ENCODE data around the gene IFNAR2.

DNA sequence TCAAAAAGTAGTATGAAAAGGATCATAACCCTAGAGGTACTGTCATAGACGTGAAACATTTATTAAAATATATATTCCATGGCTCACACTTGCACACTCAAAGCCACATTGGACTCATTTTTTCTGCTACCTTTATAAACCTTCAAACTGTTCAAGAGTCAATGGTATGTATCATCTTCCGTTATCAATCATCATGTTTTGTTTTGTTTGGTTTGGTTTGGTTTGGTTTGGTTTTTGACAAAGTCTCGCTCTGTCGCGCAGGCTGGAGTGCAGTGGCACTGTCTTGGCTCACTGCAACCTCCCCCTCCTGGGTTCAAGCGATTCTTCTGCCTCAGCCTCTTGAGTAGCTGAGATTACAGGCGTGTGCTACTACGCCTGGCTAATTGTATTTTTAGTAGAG, 1.8 kb downstream of the IFNAR2 start:
- TF ChIP-seq, protein P1, sequence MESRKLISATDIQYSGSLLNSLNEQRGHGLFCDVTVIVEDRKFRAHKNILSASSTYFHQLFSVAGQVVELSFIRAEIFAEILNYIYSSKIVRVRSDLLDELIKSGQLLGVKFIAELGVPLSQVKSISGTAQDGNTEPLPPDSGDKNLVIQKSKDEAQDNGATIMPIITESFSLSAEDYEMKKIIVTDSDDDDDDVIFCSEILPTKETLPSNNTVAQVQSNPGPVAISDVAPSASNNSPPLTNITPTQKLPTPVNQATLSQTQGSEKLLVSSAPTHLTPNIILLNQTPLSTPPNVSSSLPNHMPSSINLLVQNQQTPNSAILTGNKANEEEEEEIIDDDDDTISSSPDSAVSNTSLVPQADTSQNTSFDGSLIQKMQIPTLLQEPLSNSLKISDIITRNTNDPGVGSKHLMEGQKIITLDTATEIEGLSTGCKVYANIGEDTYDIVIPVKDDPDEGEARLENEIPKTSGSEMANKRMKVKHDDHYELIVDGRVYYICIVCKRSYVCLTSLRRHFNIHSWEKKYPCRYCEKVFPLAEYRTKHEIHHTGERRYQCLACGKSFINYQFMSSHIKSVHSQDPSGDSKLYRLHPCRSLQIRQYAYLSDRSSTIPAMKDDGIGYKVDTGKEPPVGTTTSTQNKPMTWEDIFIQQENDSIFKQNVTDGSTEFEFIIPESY (IDR thresholded peaks at IDR 0.05; ENCODE audit: borderline replicate concordance, low read depth), result no peak
- TF ChIP-seq JUND (IDR thresholded peaks at IDR 0.05) (no peak), POLR2AphosphoS5 (IDR thresholded peaks at IDR 0.05; ENCODE audit: low read depth, low read length) (no peak), TEAD4 (IDR thresholded peaks at IDR 0.05; ENCODE audit: borderline replicate concordance, insufficient read depth) (no peak), EP300 (IDR thresholded peaks at IDR 0.05; ENCODE audit: borderline replicate concordance in 1 of 2, low read depth in 1 of 2, low read length in 1 of 2) (no peak), RAD21 (IDR thresholded peaks at IDR 0.05; ENCODE audit: low read length) (no peak), SIN3A (IDR thresholded peaks at IDR 0.05; ENCODE audit: borderline replicate concordance, low read depth, low read length) (no peak), SMC3 (IDR thresholded peaks at IDR 0.05; ENCODE audit: low read depth, low read length) (no peak), YY1 (IDR thresholded peaks at IDR 0.05; ENCODE audit: low read depth) (no peak)
- TF ChIP-seq, protein P2, sequence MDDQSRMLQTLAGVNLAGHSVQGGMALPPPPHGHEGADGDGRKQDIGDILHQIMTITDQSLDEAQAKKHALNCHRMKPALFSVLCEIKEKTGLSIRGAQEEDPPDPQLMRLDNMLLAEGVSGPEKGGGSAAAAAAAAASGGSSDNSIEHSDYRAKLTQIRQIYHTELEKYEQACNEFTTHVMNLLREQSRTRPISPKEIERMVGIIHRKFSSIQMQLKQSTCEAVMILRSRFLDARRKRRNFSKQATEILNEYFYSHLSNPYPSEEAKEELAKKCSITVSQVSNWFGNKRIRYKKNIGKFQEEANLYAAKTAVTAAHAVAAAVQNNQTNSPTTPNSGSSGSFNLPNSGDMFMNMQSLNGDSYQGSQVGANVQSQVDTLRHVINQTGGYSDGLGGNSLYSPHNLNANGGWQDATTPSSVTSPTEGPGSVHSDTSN (IDR thresholded peaks at IDR 0.05), result no peak
- TF ChIP-seq, protein P3, sequence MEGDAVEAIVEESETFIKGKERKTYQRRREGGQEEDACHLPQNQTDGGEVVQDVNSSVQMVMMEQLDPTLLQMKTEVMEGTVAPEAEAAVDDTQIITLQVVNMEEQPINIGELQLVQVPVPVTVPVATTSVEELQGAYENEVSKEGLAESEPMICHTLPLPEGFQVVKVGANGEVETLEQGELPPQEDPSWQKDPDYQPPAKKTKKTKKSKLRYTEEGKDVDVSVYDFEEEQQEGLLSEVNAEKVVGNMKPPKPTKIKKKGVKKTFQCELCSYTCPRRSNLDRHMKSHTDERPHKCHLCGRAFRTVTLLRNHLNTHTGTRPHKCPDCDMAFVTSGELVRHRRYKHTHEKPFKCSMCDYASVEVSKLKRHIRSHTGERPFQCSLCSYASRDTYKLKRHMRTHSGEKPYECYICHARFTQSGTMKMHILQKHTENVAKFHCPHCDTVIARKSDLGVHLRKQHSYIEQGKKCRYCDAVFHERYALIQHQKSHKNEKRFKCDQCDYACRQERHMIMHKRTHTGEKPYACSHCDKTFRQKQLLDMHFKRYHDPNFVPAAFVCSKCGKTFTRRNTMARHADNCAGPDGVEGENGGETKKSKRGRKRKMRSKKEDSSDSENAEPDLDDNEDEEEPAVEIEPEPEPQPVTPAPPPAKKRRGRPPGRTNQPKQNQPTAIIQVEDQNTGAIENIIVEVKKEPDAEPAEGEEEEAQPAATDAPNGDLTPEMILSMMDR (IDR thresholded peaks at IDR 0.05), result no peak
- TF ChIP-seq, protein P4, sequence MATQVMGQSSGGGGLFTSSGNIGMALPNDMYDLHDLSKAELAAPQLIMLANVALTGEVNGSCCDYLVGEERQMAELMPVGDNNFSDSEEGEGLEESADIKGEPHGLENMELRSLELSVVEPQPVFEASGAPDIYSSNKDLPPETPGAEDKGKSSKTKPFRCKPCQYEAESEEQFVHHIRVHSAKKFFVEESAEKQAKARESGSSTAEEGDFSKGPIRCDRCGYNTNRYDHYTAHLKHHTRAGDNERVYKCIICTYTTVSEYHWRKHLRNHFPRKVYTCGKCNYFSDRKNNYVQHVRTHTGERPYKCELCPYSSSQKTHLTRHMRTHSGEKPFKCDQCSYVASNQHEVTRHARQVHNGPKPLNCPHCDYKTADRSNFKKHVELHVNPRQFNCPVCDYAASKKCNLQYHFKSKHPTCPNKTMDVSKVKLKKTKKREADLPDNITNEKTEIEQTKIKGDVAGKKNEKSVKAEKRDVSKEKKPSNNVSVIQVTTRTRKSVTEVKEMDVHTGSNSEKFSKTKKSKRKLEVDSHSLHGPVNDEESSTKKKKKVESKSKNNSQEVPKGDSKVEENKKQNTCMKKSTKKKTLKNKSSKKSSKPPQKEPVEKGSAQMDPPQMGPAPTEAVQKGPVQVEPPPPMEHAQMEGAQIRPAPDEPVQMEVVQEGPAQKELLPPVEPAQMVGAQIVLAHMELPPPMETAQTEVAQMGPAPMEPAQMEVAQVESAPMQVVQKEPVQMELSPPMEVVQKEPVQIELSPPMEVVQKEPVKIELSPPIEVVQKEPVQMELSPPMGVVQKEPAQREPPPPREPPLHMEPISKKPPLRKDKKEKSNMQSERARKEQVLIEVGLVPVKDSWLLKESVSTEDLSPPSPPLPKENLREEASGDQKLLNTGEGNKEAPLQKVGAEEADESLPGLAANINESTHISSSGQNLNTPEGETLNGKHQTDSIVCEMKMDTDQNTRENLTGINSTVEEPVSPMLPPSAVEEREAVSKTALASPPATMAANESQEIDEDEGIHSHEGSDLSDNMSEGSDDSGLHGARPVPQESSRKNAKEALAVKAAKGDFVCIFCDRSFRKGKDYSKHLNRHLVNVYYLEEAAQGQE (IDR thresholded peaks at IDR 0.05; ENCODE audit: low read depth, low read length), result no peak
- TF ChIP-seq, protein P5, sequence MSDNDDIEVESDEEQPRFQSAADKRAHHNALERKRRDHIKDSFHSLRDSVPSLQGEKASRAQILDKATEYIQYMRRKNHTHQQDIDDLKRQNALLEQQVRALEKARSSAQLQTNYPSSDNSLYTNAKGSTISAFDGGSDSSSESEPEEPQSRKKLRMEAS (IDR thresholded peaks at IDR 0.05; ENCODE audit: low read depth), result no peak

Data from SK-N-SH (cell line).